Fibroblast of upper back skin (primary cell): Measurements from ENCODE around the gene IL1RL2.
A peak's percentile ranks its signal among the peaks of the same experiment; 100 is the strongest.

Source experiments
- DNase-seq: peaks from one replicate; pipeline ENCODE4 v3.0.0-alpha.2; 2013

Gene IL1RL2

DNA sequence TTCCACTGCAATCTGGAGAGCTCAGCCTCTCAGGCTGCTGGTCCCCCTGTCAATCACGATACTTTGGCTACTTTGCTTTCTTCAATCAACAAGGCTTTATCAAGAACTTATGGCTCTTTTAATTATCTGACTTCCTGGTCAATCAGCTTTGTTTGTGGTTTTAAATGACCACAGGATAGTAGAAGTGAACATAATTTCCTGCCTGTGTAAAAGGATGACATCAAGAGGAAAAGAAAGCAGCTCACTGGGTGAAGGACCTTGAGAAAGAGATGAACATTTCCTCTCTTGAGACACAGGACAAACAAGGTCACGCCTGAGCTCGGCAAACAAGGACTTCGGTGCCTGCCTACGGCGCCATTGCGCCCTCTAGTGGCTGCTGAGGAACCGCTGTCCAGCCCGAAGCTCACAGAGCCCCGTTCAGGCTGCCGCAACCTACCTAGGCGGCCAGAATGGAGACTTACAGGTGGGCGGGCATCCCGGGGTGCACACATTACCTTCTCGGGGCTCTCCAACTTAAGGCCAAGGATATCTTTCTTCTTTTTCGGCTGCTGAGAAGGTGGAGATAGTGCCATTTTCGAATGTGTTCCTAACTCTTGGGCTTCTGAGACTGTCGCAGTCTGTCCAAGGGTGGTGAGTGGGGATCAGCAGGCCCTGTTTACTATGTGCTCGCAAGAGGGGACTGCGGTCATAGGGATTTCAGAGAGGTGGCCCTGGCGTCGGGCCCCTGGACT, 54.0 kb downstream of the IL1RL2 start:
- peak; percentile 85 for DNase-seq

DNA sequence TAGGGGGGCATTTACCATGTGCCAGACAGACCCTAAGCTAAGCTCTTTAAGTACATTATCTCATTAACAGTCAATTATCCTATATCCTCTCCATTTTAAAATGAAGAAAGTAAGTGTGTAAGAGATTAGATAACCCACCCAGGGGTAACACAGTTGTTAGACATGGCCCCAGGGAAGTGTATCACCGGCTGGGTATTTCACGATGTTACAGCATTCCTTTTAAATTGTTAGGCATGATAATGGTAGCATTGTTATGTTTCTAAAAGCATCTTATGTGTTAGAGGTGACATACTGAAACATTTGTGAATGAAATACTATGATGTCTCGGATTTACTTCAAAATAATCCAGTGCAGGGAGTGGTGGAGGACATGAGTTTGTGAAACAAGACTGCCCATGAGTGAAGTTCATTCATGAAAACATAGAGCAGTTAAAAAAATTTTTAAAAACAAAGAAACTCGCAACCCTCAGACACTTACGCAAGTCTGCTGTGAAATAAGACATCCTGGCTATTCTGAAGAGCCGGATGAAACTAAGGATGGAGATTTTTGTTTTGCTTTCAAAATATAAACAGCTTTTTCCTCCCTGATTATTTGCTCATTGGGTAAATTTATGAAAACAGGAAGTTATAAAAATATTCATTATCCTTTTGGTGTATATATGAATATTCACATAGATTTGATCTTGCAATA, 54.9 kb downstream of the IL1RL2 start:
- no peak for DNase-seq

DNA sequence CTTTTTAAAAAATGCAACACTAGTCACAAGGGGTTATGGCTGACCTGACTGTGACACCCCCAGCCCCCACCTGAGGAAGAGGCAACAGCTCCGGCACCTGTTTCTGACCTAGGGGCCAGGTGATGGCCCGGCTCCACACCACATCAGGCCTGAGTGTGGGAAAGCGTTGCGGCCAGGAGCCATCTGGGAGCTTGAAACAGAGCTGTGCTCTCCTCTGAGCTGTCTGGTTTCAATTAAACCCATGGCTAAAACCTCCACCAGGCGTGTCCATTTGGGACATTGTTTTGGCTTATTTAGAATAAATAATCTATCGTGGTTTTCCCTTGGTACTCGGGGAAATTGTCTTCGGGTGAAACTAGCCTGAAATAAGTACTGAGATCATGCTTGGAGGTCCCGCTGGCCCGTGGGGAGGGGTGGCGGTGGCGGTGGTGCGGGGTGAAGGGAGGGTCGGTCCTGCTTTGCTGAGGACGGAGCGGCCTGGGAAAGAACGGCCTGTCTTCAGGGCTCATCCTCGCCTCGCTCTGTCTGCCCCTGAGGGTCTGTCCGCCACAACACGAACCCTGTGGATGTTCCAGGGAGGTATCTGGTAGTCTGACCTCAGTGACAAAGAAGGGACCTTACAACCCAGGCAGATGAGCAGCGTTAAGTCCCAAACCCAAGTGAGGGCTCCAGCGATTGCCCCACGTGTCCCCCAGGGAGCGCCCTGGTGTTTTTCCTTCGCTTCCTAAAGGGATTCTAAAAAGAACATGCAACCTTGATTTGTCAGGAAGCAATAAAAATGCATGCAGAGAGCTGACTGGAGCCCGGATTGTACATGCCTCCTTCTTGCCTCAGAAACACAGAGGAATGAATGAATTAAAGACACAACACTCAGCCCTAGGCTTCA, 58.7 kb downstream of the IL1RL2 start:
- peak; percentile 64 for DNase-seq

DNA sequence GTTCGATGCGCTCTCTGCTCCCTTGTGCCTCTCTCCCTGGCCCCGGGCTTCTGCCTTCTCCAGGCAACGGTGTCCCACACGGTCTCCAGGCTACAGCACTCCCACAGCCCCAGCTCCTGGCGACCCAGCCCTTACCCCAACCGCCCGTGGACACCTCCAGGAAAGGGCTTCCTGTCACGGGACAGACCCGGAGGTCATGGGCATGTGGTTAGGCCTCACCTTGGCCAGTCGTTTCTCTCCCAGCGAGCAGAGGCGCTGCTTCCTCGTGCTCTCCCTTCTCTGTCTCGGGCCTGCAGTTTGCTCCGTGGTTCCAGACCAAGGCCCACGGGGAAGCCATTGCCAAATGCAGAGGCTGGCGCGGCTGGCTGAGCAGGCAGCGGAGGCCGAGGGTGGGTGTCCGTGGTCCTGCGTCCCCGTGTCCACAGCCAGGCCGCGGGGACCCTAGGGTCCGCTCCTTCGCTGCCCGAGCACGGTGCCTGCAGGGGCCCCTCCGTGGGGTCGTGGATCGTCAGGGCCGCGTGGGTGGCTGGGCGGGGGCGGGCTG, 63.5 kb downstream of the IL1RL2 start:
- no peak for DNase-seq

DNA sequence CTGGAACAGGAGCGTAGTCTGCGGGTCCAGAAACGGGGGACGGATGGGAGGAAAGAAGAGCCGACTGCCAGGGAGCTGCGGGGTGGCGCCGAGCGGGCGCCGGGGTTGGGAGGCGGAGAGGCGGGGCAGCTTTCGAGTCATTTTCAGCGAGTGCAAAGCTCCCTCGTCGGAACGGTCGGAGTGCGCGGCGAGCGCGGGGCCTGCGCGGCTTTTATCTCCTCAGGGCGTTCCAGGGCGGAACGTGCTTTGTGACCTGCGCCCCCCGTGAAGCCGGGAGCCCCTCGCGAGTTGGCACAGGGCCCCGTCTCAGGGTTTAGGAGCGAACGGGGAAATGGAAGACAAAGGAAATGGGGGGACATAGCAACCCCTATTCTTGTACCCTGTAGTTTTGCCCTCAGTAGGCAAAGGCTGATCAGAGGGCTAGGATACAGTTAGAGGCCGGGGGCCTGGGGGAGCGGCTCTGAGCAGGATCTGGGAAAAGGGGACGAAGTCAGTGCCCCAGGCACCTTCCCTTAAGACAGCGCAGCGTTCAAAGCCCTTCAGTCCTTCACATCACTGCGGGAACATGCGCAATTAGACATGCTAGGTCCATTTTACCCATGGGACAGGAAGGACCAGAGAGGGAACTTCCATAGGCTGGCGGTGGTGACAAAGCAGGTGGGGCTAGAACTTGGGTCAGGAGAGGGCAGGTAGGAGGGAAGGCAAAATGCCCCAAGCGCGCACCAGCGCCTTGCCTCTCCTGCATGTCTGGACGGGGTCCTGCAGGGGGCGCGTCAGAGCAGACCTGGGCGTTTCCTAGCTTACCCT, 64.4 kb downstream of the IL1RL2 start:
- no peak for DNase-seq

DNA sequence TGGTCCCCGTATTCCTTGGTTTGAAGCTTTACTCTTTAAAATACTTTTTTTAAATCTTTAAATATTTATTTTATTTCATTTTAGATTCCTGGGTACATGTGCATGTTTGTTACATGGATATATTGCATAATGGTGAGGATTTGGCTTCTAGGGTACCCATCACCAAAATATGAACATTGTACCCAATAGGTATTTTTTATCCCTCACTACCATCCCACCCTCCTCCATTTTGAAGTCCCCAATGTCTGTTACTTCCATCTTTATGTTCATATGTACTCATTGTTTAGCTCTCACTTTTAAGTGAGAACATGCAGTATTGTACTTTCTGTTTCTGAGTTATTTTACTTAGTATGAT, 65.0 kb downstream of the IL1RL2 start:
- no peak for DNase-seq

DNA sequence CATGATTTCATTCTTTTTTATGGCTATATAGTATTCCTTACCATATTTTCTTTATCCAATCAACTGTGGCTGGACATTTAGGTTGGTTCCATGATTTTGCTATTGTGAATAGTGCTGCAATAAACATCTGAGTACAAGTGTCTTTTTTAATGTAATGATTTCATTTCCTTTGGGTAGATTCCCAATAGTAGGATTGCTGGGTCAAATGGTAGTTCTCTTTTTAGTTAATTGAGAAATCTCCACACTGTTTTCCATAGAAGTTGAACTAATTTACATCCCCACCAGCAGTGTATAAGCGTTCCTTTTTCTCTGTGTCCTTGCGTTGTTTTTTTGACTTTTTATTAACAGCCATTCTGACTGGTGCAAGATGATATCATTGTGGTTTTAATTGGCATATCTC, 65.4 kb downstream of the IL1RL2 start:
- DNase-seq: no peak

DNA sequence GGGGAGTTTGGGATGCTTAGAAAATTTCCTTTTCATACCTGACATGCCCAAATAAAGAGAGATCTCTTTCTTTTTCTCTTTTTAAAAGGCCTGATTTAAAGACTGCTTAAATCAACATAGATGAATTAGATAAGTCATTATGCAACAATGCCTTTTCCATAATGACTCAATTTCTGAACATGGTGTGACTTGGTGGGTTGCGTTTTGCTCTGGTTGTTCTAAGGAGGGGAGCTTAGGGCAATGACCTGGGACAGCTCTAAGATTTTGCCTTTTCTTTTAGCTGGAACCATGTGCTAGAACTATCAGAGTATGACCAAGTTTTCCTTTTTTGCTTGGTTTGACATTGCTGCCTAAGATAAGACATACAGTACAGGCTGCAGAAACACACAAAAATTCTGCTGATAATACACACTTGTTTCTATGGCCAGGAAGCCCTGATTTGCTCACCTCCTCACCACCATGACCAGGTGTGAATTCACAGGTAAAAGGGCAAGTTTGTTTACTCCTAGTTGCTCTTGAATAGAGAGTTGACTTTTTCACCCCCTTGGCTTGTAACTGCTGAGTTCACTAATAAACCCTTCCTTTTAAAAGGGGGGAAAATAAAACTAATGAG, 66.4 kb downstream of the IL1RL2 start:
- no peak for DNase-seq

DNA sequence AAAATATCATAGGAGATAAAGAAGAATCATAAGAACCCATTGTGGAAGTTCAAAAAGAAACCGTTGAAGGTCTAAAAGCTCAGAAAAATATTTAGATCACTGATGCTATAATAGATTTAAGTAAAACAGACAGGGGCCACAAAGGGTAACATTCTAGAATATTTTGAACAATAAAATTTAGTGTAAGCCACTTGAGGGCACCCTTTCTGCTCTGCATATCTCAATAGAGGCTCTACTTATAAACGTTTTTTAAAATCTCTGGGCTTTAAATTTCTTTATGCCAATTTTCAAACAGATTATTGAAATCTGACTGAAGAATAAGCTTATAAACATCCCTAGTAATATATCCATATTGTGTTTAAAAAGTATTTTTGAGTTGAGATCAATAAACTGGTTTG, 66.9 kb downstream of the IL1RL2 start:
- no peak for DNase-seq

DNA sequence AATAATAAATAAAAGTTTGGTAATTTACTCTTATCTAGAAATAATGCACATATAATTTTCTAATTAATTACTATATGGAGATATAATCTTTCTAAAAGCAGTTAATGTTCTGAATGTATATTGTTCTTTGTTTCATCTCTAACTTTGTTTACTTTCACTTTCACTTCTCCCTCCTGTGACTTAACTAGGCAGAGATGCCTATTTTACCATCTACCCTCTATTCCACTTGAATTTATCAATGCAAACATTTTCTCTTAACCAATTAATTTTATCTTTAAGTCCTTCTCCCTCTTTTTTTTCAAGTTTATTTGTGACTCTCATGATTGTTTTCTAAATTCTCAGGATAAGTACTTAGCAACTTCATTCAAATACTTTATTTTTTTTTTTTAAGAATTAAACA, 69.5 kb downstream of the IL1RL2 start:
- DNase-seq: no peak

DNA sequence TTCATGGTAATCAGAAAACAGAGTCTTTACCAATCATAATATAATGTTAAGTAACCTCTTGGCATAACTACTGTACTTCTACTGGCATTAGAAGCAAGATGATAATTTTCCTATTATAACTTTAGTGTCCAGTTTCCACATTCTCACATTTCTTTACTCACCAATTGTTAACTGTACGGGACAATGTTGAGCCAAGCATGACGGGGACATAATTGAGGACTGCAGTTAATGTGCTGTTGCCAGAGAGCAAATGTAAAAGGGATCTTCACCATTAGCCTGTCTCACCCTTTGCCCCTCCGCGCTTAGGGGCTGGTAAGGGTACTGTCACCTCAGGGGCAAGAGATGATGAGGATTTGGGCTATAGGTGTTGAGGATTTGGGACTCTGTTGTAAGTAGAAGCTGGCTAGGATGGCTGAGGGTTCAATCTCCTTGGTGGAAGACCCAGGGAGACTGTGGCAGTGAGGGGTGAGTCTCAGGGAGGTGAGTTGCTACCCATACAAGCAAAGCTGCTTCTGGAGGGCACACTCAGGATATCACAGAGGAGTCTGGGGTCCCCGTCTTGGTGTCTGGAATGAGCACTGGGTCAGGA, 70.1 kb downstream of the IL1RL2 start:
- no peak for DNase-seq

DNA sequence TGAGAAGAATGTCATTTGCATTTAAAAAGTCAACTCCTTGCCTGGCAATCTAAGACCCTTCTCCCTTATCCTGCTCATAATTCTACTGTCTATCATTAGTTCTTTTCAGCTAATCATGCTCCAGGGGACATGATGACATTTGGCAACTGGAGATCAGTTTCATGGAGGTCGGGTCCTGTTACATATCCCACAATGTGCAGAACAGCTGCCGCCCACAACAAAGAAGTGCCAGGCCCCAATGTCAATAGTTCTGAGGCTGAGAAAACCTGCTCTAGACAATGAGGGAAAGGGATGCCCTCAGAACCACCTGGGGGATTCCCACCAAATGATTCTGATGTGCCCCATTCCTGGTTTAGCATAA, 71.2 kb downstream of the IL1RL2 start:
- no peak for DNase-seq

DNA sequence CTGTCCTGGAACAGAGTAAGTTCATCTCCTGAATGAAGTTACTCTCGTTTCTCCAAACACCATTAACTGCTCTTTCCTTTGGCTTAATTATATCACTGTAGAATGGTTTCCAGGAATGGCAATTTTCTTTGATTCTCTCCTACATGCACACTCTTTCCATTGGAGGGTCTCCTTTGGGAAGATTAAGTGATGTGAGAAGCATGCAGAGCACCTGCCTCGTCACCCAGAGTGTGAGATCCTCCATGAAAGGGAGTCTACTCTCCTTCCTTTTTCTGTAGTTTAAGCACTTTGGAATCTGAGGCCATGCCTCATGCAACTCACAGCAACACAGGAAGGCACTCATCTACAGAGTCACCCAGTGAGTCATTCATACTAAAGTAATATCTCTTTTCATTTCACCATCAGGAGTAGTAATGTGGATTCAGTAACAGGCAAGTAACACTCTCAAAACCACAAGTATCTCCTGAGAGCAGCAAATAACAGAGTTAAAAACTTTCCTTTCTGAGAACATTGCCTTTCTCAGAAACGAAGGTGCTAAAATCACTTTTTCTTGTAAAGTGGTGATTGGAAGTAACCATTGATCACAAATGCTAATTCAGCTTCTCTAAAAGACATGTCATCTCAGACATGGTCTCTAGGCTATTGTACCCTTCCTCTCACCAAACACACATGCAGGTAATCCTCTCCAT, 71.7 kb downstream of the IL1RL2 start:
- DNase-seq: peak; percentile 97

DNA sequence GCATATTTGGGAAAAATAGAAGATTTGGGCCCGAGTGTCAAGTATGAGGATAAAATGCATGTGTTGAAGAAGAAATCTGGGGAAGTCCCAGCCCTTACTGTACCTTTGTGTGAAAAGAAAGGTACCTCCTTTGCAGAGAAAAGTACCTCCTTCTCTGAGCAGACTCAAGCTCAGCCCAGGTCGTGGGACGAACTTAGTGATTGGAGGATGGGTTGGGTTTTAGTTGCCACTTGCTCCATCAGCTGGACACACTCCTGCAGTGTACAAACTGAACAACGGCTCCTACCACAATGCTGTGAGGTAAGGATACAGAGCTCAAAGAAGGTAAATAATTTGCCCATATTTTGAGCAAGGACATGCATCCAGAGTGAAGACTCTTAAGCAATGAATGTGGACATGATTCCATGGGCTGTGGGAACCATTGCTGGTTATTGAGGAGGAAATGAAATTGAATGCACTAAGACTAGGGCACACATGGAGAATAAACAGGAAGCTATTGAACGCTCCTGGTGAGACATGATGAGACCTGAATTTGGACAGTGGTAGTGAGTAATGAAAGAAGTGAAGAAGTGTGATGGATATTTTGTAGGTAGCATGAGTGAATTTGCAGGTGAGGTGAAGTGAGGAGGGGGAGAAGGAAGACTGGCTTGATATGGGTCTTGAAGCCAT, 74.8 kb downstream of the IL1RL2 start:
- DNase-seq: no peak

DNA sequence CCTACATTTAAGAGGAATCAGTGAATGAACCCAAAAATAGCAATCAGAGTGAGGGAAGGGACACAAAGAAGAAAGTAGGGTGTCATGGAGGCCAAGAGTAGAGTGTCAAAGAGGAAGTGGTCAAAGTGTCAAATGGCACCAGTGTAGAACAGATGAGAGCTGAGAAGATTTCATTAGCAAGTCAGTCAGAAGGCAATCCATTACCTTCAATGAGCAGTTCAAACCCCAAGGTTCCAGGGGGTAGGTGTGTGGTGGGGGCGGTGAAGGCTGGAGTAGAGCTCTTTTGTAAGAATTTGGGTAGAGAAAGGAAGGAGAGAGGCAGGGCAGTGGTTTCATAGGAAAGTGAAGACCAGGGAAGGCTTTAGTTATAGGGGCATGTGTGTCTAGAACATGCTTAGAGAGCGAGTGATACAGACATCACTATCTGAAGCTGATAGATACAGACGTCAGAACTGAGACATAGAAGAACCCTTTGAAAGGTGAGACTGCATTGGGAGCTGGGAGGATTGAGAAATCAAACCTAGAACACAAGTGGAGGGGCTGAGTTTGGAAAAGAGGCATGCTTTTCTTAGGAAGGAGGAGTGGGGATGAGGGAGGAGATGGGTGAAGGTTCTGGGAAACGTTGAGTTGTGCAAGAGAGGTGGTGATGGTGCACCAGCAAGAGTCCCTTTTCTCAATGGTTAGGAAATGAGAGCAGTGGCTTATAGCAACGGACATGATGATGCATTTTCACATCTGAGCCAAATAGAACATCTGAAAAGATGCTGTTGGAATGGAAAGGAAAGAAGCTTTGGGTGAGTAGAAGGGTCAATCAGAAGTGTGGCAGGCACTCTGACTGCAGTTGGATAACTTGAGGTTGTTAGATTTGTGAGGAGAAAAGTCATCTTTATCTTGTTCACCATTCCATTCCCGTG, 75.7 kb downstream of the IL1RL2 start:
- no peak for DNase-seq

DNA sequence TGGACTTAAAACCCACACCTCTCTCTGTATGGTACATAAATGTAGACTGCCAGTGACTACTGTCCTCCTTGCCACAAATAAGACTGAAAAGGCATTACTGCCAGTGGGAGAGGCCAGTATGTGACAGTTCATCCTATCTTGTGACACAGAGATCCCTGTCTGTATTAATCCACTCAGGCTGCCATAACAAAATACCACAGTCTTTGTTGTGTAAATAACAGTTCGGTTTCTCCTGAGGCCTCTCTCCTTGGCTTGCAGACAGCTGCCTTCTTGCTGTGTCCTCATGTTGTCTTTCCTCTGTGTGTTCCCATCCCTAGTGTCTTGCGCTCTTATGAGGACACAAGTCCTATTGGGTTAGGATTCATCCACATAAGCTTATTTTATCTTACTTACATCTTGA, 78.1 kb downstream of the IL1RL2 start:
- no peak for DNase-seq

DNA sequence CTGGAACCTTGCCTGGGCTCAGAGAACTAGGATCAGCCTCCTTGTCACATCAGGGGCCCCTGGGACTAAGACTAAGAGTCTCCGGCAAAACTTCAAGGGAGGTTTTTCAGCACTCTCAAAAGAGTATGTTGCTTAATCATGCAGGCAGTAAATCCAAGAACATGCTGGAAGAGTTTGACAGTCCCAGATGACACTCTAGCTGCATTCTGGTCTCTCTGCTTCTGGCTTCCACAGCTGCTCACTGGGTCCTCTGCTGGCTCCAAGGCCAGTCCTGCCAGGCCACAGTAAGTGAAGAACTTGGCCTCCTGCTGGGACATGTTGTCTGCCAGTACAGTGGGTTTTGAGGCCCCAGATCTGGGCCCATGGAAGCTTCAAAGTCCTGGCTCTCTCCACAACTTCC, 79.4 kb downstream of the IL1RL2 start:
- DNase-seq: peak; percentile 52

DNA sequence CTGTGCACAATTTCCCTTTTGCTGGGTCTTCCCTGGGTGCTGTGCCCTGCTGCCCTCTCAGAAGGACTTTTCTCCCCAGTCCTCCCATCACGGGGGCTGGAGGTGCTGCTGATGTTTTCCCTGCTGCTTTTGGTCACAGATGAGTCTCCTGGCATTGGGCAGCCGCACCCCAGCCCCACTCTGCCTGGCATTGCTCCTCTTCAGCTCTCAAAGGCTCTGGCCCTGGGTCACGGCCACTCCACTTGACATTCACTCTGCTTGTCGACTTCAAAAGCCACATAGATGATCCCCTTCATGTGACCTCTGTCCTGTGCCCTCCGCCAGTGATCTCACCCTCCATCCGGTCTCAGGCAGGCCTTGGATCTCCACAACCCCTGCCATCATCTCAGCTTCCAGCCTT, 81.0 kb downstream of the IL1RL2 start:
- no peak for DNase-seq

DNA sequence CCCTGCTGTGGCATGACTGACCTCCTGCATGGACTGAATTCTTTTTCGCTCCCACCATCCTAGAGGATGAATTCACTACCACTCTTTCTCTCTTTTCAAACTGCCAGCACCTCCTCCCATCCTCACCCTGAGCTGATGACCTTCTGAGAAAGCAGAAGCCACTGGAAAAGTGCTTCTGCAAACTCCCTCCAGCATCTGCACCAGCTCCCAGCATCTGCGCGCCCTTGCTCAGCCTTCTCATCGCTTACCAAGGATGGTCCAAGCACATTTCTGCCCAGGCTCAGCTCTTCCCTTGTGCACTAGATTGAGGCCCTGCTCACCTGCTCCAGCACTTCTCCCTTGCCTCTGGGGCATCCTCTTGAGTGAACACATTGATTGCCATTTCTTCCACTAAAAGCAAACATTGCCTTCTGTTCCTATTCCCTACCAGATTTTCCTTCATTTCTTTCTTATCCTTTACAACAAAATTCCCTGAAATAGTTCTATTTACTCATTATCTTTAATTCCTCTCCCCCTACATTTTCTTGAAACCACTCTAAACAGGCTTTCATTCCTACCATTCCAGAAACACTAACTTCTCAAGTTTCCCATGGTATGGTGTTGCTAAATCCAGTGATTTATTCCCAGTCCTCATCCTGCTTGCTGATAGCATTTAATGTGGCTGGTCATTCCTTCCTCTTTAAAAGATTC, 81.8 kb downstream of the IL1RL2 start:
- DNase-seq: peak; percentile 92
